ENCODE measurements around the gene CLDND1. TPM values are rescaled to one million over a fixed set of nuclear protein-coding genes. Genes with fewer than 3 reads are reported as not detected.
A peak's percentile ranks its signal among the peaks of the same experiment; 100 is the strongest.

CLDND1 gene
- total RNA-seq, 2 experiments from 2014 or later: 168 to 185 TPM

DNA sequence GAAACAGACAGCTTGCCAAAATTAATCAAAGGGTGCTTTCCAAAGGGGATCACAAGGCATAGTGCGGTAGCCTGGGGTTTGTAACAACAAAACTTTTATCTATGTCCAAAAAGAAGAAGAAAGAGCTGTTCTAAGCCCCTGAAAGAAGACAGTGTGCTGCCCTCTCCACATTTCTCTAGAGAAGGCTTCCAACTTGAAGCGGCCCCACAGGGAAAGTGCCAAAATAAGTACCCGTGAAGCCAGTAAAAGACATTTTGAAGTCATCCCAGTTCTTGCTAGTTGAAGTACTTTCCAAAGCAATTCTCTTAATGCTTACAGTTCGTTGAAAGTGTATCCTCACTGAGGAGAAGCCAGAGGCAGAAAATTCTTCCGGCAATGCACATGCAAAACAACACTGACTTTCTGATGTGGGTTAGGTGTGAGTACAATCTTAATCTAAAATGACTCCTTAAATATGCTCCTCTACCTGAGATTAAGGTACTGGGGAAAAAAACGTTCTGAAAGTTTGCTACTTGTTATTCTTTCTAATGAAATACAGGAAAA is 30.4 kb upstream of the CLDND1 start:
- no peaks in the 10 kb centered on the region for H3K27me3 ChIP-seq (ENCODE audit: control insufficient read depth in 1 of 2, insufficient read depth in 2 of 2, low read length in 2 of 2)
- ChIA-PET POLR2A (interaction anchor here (1.4 to 6.3 kb wide), 3 partner anchors 12 to 31 kb away, joined by 3 to 57 read pairs (median 5); partner anchors contain the start of gene CLDND1), CTCF (interaction anchor here (1.0 kb wide), 1 partner anchor 12 kb away, joined by 3 read pairs; no protein-coding TSS in a partner anchor)
- H3K9me3 ChIP-seq (ENCODE audit: control insufficient read depth in 1 of 2, insufficient read depth in 1 of 2, low read length in 2 of 2): no peaks in the 10 kb centered on the region
- Mint-ChIP-seq H3K9me3 (no peaks in the 10 kb centered on the region), H3K27me3 (no peaks in the 10 kb centered on the region), H3K27ac (peak overlapping the region; percentile 67), H3K36me3 (ENCODE audit: low read depth) (no peaks in the 10 kb centered on the region), H3K4me1 (ENCODE audit: low read depth) (peaks cover 55% of the 10 kb centered on the region), H3K4me3 (no peak overlapping the region)
- no peak overlapping the region for H3K4me3 ChIP-seq (ENCODE audit: low read length)
- H3K4me1 ChIP-seq (ENCODE audit: insufficient read depth, low read length): peaks cover 32% of the 10 kb centered on the region
- peak overlapping the region in 1 of 2 donors; percentile 32 for H3K27ac ChIP-seq (ENCODE audit: low read depth in 1 of 2, low read length in 2 of 2)
- no peaks in the 10 kb centered on the region for H3K36me3 ChIP-seq (ENCODE audit: insufficient read depth, low read length)
- intact Hi-C loops (cut with DNase I, micrococcal nuclease): no loop called here
- TF ChIP-seq CTCF (IDR thresholded peaks at IDR 0.05): no peak
- ATAC-seq (ENCODE audit: poor library complexity) (no peak), DNase-seq (peak in 2 of 14 experiments; percentile 29 to 50)

DNA sequence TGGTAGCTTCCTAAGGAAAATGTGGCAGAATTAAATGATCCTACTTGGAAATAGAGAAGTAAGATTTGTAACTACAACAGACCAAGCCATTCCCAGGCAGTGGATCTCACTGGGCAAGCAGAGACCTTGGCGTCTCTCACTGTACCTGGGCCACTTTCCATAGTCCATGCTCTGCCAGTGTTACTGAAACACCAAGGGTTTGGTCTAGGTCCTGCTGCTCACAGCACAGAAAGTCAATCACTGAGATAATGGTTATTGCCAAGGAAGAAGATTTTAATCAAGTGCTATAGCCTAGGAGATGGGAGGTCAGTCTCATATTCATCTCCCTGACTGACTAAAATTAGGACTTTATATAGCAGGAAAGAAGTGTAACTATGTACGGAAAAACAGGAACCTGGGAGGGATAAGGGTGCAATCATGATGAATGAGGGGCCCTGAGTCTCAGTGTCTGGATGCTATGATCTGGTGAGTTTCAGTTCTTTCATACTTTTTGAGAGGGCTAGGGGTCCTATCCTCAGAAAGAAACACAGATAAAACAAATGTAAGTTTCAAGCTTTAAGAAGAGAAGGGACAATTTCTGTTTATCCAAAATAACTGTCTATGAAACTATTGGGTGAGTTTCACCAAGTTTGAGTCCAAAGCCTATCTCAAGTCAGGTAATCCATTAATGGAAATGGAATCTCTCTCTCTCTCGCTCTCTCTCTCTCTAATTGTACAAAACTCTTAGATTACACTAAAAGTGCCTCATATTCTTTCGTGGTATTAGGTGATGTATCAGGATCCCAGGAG is 29.7 kb upstream of the CLDND1 start:
- Histone ChIP-seq H3K27ac (ENCODE audit: low read depth in 1 of 2, low read length in 2 of 2) (peak overlapping the region in 1 of 2 donors; percentile 42), H3K27me3 (ENCODE audit: control insufficient read depth in 1 of 2, insufficient read depth in 2 of 2, low read length in 2 of 2) (no peaks in the 10 kb centered on the region), H3K36me3 (ENCODE audit: insufficient read depth, low read length) (no peaks in the 10 kb centered on the region), H3K9me3 (ENCODE audit: control insufficient read depth in 1 of 2, insufficient read depth in 1 of 2, low read length in 2 of 2) (no peaks in the 10 kb centered on the region), H3K4me3 (ENCODE audit: low read length) (no peak overlapping the region), H3K4me1 (ENCODE audit: insufficient read depth, low read length) (peaks cover 25% of the 10 kb centered on the region)
- no peak for DNase-seq
- Mint-ChIP-seq H3K27me3 (no peaks in the 10 kb centered on the region), H3K36me3 (ENCODE audit: low read depth) (no peaks in the 10 kb centered on the region), H3K4me1 (ENCODE audit: low read depth) (peaks cover 48% of the 10 kb centered on the region), H3K27ac (peak overlapping the region; percentile 67), H3K9me3 (no peaks in the 10 kb centered on the region), H3K4me3 (no peak overlapping the region)
- TF ChIP-seq CTCF (IDR thresholded peaks at IDR 0.05): no peak
- CTCF ChIA-PET: no interaction called here
- ATAC-seq (ENCODE audit: poor library complexity): no peak
- POLR2A ChIA-PET: interaction anchor here (1.2 to 6.3 kb wide), 2 partner anchors 13 to 30 kb away, joined by 3 to 57 read pairs; partner anchors contain the start of gene CLDND1
- intact Hi-C loops (cut with DNase I, micrococcal nuclease): no loop called here

DNA sequence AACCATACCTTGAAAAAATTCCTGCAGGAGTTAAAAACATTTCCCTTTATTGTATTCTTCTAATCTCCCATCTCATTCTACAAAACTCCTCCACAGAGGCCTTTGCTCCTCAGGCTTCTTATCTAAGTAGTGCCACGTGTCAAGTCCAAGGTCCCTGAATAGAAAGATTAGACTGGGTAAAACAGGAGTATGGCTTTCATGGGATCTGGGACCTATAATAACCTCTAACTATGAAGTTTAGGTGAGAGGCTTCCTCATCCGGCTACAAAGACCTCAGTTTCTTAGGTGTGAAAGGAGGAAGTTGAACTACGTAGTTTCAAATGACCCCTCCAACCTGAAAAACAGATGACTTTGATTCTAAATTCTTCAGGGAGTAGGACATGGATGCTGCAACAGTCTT is 29.1 kb upstream of the CLDND1 start:
- H3K27me3 ChIP-seq (ENCODE audit: control insufficient read depth in 1 of 2, insufficient read depth in 2 of 2, low read length in 2 of 2): no peaks in the 10 kb centered on the region
- ATAC-seq (ENCODE audit: poor library complexity) (no peak), DNase-seq (peak in 1 of 14 experiments; percentile 58)
- no peaks in the 10 kb centered on the region for H3K9me3 ChIP-seq (ENCODE audit: control insufficient read depth in 1 of 2, insufficient read depth in 1 of 2, low read length in 2 of 2)
- ChIA-PET CTCF (interaction anchor here (0.9 kb wide), 1 partner anchor 11 kb away, joined by 3 read pairs; no protein-coding TSS in a partner anchor), POLR2A (interaction anchor here (1.2 to 6.3 kb wide), 2 partner anchors 13 to 29 kb away, joined by 3 to 57 read pairs; partner anchors contain the start of gene CLDND1)
- H3K27me3 Mint-ChIP-seq: no peaks in the 10 kb centered on the region
- H3K4me3 ChIP-seq (ENCODE audit: low read length): no peak overlapping the region
- no peaks in the 10 kb centered on the region for H3K36me3 Mint-ChIP-seq (ENCODE audit: low read depth)
- H3K27ac Mint-ChIP-seq: peak overlapping the region; percentile 67
- H3K4me3 Mint-ChIP-seq: no peak overlapping the region
- H3K4me1 Mint-ChIP-seq (ENCODE audit: low read depth): peaks cover 41% of the 10 kb centered on the region
- peaks cover 19% of the 10 kb centered on the region for H3K4me1 ChIP-seq (ENCODE audit: insufficient read depth, low read length)
- no peaks in the 10 kb centered on the region for H3K36me3 ChIP-seq (ENCODE audit: insufficient read depth, low read length)
- intact Hi-C loops (cut with DNase I, micrococcal nuclease): no loop called here
- TF ChIP-seq CTCF (IDR thresholded peaks at IDR 0.05): no peak
- H3K9me3 Mint-ChIP-seq: no peaks in the 10 kb centered on the region
- peak overlapping the region in 1 of 2 donors; percentile 42 for H3K27ac ChIP-seq (ENCODE audit: low read depth in 1 of 2, low read length in 2 of 2)
